Uterus (tissue), 2 donors: ENCODE data around the gene ECM2.

Experiments
- POLR2A ChIP-seq, 2 donors: fragments of 450-650 bp; IDR thresholded peaks; one replicate each; pipeline ENCODE4 v1.6.1; 2016; ENCODE audit warnings: antibody characterized with exemption in 2 of 2, mild to moderate bottlenecking in 1 of 2, moderate library complexity in 1 of 2
- TF ChIP-seq, protein P1 (sequence below), 4 experiments: fragments of 200-600 bp in 2 of 4; fragments of 450-650 bp in 2 of 4; sonication (generic) in 2 of 4; IDR thresholded peaks; one replicate each; pipeline ENCODE4 v1.5.1; 2016 to 2019; ENCODE audit warnings: antibody characterized with exemption in 4 of 4, mild to moderate bottlenecking in 2 of 4, moderate library complexity in 1 of 4

DNA sequence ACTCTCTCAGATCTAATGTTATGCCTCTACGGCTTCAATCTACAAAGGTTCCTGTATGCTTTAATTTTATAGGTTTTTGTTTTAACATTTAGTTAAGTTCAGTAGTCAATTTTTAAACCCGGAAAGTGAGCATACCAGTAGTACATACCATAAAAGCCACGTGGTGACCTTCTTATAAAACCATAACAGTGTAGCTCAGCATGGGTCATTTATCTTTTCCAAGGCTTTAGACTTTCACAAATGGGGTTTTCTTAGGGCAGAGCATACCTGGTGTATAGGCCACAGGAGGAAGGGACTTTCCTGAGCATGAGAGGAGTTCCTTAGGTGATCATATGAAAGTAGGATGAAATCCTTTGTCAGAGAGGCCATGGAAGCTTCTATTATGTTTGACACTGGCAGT is 23.2 kb downstream of the ECM2 start:
- TF ChIP-seq, protein P1, sequence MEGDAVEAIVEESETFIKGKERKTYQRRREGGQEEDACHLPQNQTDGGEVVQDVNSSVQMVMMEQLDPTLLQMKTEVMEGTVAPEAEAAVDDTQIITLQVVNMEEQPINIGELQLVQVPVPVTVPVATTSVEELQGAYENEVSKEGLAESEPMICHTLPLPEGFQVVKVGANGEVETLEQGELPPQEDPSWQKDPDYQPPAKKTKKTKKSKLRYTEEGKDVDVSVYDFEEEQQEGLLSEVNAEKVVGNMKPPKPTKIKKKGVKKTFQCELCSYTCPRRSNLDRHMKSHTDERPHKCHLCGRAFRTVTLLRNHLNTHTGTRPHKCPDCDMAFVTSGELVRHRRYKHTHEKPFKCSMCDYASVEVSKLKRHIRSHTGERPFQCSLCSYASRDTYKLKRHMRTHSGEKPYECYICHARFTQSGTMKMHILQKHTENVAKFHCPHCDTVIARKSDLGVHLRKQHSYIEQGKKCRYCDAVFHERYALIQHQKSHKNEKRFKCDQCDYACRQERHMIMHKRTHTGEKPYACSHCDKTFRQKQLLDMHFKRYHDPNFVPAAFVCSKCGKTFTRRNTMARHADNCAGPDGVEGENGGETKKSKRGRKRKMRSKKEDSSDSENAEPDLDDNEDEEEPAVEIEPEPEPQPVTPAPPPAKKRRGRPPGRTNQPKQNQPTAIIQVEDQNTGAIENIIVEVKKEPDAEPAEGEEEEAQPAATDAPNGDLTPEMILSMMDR (IDR thresholded peaks at IDR 0.05): no peak
- no peak for TF ChIP-seq POLR2A (IDR thresholded peaks at IDR 0.05)
